ENCODE data around the gene SND1.

The SND1 gene

DNA sequence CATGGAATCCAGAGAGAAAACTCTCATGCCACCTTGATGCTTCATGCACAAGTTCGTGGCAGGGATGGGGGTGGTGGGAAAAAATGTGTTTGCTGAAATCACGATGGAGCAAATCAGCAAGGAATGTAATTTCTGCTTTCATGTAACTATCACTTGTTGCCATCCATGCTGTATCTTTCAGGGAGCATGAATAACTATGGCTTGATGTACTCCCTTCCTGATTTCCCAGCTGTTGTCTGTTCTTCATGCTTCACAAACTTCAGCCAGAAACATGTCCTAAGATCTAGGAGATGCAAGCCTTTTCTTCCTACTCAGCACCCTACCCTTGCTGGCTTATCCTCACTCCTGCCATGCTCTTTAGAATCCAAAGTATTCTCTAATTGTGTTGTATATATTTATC is 315.3 kb downstream of the SND1 start:
- Histone ChIP-seq H3K9ac (ENCODE audit: low read length in 5 of 5) (no peak overlapping the region), H3K9me3 (ENCODE audit: control insufficient read depth in 5 of 5, low read length in 5 of 5) (no peaks in the 10 kb centered on the region), H3K27me3 (ENCODE audit: control insufficient read depth in 5 of 5, insufficient read depth in 4 of 5, low read length in 5 of 5) (no peaks in the 10 kb centered on the region), H3K36me3 (ENCODE audit: control insufficient read depth in 5 of 5, insufficient read depth in 5 of 5, low read length in 5 of 5) (peaks cover 0 to 3% (median 0%) of the 10 kb centered on the region in 5 donors), H3K4me1 (ENCODE audit: control insufficient read depth in 5 of 5, insufficient read depth in 5 of 5, low read length in 5 of 5) (peaks cover 0 to 6% (median 0%) of the 10 kb centered on the region in 5 donors), H3K27ac (ENCODE audit: low read depth, low read length) (no peak overlapping the region), H3K4me3 (ENCODE audit: low read depth in 1 of 5, low read length in 5 of 5) (no peak overlapping the region)

DNA sequence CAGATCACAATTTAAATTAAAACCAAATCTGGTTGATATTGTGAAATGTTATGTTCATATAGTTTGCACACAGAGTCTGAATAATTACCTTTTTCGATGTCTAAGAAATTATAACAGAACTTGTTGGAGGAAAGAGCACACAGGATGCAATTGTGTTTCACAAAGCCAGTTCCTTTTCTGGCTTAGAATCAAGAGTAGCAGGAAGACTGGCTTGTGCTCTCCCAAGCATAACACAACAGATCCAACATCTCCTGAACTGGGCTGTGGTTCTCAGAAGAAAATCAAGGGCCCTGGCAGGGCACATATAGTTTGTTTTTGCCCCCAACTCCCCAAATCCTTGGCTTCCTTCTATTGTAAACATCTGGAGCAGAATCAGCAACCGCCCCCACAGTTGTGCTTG is 316.6 kb downstream of the SND1 start:
- Histone ChIP-seq H3K4me1 (ENCODE audit: control insufficient read depth in 5 of 5, insufficient read depth in 5 of 5, low read length in 5 of 5) (peaks cover 0 to 6% (median 0%) of the 10 kb centered on the region in 5 donors), H3K27ac (ENCODE audit: low read depth, low read length) (no peak overlapping the region), H3K36me3 (ENCODE audit: control insufficient read depth in 5 of 5, insufficient read depth in 5 of 5, low read length in 5 of 5) (peaks cover 0 to 3% (median 0%) of the 10 kb centered on the region in 5 donors), H3K9ac (ENCODE audit: low read length in 5 of 5) (no peak overlapping the region), H3K9me3 (ENCODE audit: control insufficient read depth in 5 of 5, low read length in 5 of 5) (no peaks in the 10 kb centered on the region), H3K4me3 (ENCODE audit: low read depth in 1 of 5, low read length in 5 of 5) (no peak overlapping the region), H3K27me3 (ENCODE audit: control insufficient read depth in 5 of 5, insufficient read depth in 4 of 5, low read length in 5 of 5) (no peaks in the 10 kb centered on the region)

- Histone ChIP-seq H3K4me3 (ENCODE audit: low read depth in 1 of 5, low read length in 5 of 5) (no peak overlapping the region), H3K9ac (ENCODE audit: low read length in 5 of 5) (no peak overlapping the region), H3K4me1 (ENCODE audit: control insufficient read depth in 5 of 5, insufficient read depth in 5 of 5, low read length in 5 of 5) (peaks cover 0 to under 1% (median 0%) of the 10 kb centered on the region in 5 donors), H3K36me3 (ENCODE audit: control insufficient read depth in 5 of 5, insufficient read depth in 5 of 5, low read length in 5 of 5) (peaks cover 0 to 5% (median 0%) of the 10 kb centered on the region in 5 donors), H3K27ac (ENCODE audit: low read depth, low read length) (no peak overlapping the region), H3K27me3 (ENCODE audit: control insufficient read depth in 5 of 5, insufficient read depth in 4 of 5, low read length in 5 of 5) (no peaks in the 10 kb centered on the region), H3K9me3 (ENCODE audit: control insufficient read depth in 5 of 5, low read length in 5 of 5) (no peaks in the 10 kb centered on the region)
These were observed 321.8 kb downstream of the SND1 start for GRCh38 chr7:127973832-127974231.

DNA sequence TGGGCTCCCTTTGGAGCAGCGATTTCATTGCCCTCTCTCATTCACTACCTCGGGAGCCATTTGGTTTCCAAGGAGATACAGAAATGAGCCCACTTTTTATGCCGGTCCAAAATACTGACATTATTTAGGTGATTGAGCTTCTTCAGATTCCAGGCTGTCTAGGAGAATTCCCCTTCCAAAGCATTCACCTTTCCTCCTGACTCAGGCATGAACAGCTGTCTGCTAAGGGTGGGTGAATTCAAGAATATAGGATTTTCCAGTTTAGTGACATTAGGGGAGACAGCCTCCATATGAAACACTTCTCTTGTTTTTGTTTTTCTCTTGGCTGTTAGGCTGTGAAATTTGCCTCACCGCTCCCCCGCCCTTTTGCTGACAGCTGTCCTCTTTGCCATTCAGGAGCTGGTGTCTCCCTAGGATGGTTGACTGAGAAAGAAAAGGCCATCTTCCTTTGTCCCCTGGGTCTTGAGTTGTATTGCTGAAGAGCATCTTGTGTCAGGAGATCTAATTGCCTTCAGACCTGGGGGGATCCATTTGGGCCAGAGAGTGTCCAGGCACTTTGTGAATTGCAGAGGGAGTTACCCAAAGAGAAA is 322.5 kb downstream of the SND1 start:
- Histone ChIP-seq H3K4me1 (ENCODE audit: control insufficient read depth in 5 of 5, insufficient read depth in 5 of 5, low read length in 5 of 5) (no peaks in the 10 kb centered on the region), H3K27ac (ENCODE audit: low read depth, low read length) (no peak overlapping the region), H3K4me3 (ENCODE audit: low read depth in 1 of 5, low read length in 5 of 5) (no peak overlapping the region), H3K27me3 (ENCODE audit: control insufficient read depth in 5 of 5, insufficient read depth in 4 of 5, low read length in 5 of 5) (no peaks in the 10 kb centered on the region), H3K9me3 (ENCODE audit: control insufficient read depth in 5 of 5, low read length in 5 of 5) (peaks cover 0 to 4% (median 0%) of the 10 kb centered on the region in 5 donors), H3K36me3 (ENCODE audit: control insufficient read depth in 5 of 5, insufficient read depth in 5 of 5, low read length in 5 of 5) (peaks cover 0 to 5% (median 0%) of the 10 kb centered on the region in 5 donors), H3K9ac (ENCODE audit: low read length in 5 of 5) (no peak overlapping the region)

DNA sequence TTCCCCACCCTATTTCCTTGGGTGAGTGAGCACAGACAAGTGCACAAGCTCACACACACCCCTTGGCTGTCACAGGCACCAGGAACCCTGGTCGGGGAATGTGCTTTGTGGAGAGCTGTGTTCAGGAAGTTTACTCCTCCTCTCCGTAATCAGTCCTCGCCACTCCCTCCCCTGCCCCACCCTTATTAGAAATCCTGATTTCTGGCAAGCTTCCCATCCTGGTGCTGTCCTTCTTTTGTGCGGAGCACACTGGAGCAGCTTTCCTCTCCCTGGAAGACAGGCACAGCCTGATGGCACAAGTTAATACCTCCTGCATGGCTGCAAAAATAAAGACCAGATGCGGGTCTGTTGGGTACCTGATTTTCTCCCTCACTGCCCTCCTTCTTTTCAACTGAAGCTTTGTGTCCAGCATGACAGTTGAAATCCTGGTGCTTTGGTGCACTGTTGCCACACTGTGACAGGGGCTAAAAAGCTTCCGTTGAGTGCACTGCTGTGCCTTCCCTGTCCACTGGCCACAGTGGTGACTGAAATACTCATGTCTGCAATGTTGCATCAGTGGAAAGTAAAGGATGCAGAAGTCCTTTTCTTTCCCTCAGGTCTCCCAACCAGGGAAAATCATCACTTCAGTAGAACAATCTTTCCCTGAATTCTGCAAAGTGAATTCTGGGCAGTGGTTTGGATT is 324.2 kb downstream of the SND1 start:
- no peak overlapping the region for H3K9ac ChIP-seq (ENCODE audit: low read length in 5 of 5)
- peaks cover 0 to 4% (median 0%) of the 10 kb centered on the region in 5 donors for H3K9me3 ChIP-seq (ENCODE audit: control insufficient read depth in 5 of 5, low read length in 5 of 5)
- peaks cover 0 to 5% (median 0%) of the 10 kb centered on the region in 5 donors for H3K36me3 ChIP-seq (ENCODE audit: control insufficient read depth in 5 of 5, insufficient read depth in 5 of 5, low read length in 5 of 5)
- no peak overlapping the region for H3K4me3 ChIP-seq (ENCODE audit: low read depth in 1 of 5, low read length in 5 of 5)
- no peaks in the 10 kb centered on the region for H3K4me1 ChIP-seq (ENCODE audit: control insufficient read depth in 5 of 5, insufficient read depth in 5 of 5, low read length in 5 of 5)
- no peaks in the 10 kb centered on the region for H3K27me3 ChIP-seq (ENCODE audit: control insufficient read depth in 5 of 5, insufficient read depth in 4 of 5, low read length in 5 of 5)
- no peak overlapping the region for H3K27ac ChIP-seq (ENCODE audit: low read depth, low read length)

DNA sequence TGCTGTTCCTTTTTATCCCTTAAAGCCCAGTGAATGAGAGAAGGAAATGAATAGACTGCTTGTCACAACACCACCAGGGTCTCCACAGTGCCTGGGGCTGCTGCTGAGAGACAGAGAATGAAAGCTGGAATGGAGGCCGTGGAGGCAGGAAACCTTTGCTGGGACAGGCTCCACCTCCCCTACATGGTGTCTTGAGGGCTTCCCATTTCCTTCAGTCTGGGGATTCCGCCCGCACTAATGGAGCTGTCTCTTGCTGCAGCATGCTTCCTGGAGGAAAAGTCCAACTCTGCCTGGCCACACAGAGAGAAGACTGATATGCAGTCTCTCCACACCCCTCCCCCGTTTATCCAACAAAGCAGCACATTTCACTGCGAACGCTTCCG is 324.7 kb downstream of the SND1 start:
- Histone ChIP-seq H3K4me3 (ENCODE audit: low read depth in 1 of 5, low read length in 5 of 5) (no peak overlapping the region), H3K27me3 (ENCODE audit: control insufficient read depth in 5 of 5, insufficient read depth in 4 of 5, low read length in 5 of 5) (no peaks in the 10 kb centered on the region), H3K9me3 (ENCODE audit: control insufficient read depth in 5 of 5, low read length in 5 of 5) (peaks cover 0 to 4% (median 0%) of the 10 kb centered on the region in 5 donors), H3K9ac (ENCODE audit: low read length in 5 of 5) (no peak overlapping the region), H3K27ac (ENCODE audit: low read depth, low read length) (no peak overlapping the region), H3K4me1 (ENCODE audit: control insufficient read depth in 5 of 5, insufficient read depth in 5 of 5, low read length in 5 of 5) (no peaks in the 10 kb centered on the region), H3K36me3 (ENCODE audit: control insufficient read depth in 5 of 5, insufficient read depth in 5 of 5, low read length in 5 of 5) (peaks cover 0 to 5% (median 0%) of the 10 kb centered on the region in 5 donors)

DNA sequence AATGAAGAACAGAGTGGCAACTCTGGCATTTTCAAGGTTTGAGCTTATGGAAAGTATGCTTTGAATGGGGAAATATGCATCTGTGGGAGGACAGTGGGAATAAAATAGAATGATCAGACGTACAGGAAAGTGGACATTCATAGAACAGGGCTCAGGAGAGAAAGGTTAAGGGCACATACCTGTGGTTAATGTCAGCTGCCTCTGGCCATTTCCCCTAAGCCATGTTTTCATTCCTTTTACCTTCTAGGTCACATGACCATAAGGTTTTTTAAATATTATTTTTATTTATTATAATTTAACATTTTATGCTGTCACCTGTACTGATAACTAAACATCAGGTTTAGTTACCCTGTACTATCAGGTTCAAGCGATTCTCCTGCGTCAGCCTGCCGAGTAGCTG is 326.4 kb downstream of the SND1 start:
- Histone ChIP-seq H3K4me1 (ENCODE audit: control insufficient read depth in 5 of 5, insufficient read depth in 5 of 5, low read length in 5 of 5) (no peaks in the 10 kb centered on the region), H3K27me3 (ENCODE audit: control insufficient read depth in 5 of 5, insufficient read depth in 4 of 5, low read length in 5 of 5) (no peaks in the 10 kb centered on the region), H3K36me3 (ENCODE audit: control insufficient read depth in 5 of 5, insufficient read depth in 5 of 5, low read length in 5 of 5) (peaks cover 0 to 5% (median 0%) of the 10 kb centered on the region in 5 donors), H3K4me3 (ENCODE audit: low read depth in 1 of 5, low read length in 5 of 5) (no peak overlapping the region), H3K27ac (ENCODE audit: low read depth, low read length) (no peak overlapping the region), H3K9me3 (ENCODE audit: control insufficient read depth in 5 of 5, low read length in 5 of 5) (peaks cover 0 to 4% (median 0%) of the 10 kb centered on the region in 5 donors), H3K9ac (ENCODE audit: low read length in 5 of 5) (no peak overlapping the region)

- Histone ChIP-seq H3K4me3 (ENCODE audit: low read depth in 1 of 5, low read length in 5 of 5) (no peak overlapping the region), H3K9me3 (ENCODE audit: control insufficient read depth in 5 of 5, low read length in 5 of 5) (peaks cover 0 to 4% (median 0%) of the 10 kb centered on the region in 5 donors), H3K9ac (ENCODE audit: low read length in 5 of 5) (no peak overlapping the region), H3K27me3 (ENCODE audit: control insufficient read depth in 5 of 5, insufficient read depth in 4 of 5, low read length in 5 of 5) (no peaks in the 10 kb centered on the region), H3K4me1 (ENCODE audit: control insufficient read depth in 5 of 5, insufficient read depth in 5 of 5, low read length in 5 of 5) (no peaks in the 10 kb centered on the region), H3K27ac (ENCODE audit: low read depth, low read length) (no peak overlapping the region), H3K36me3 (ENCODE audit: control insufficient read depth in 5 of 5, insufficient read depth in 5 of 5, low read length in 5 of 5) (peaks cover 0 to 5% (median 0%) of the 10 kb centered on the region in 5 donors)
These were observed 327.2 kb downstream of the SND1 start for GRCh38 chr7:127979113-127979727.

- Histone ChIP-seq H3K9ac (ENCODE audit: low read length in 5 of 5) (no peak overlapping the region), H3K9me3 (ENCODE audit: control insufficient read depth in 5 of 5, low read length in 5 of 5) (peaks cover 0 to 4% (median 0%) of the 10 kb centered on the region in 5 donors), H3K36me3 (ENCODE audit: control insufficient read depth in 5 of 5, insufficient read depth in 5 of 5, low read length in 5 of 5) (peaks cover 0 to 5% (median 0%) of the 10 kb centered on the region in 5 donors), H3K27ac (ENCODE audit: low read depth, low read length) (no peak overlapping the region), H3K4me3 (ENCODE audit: low read depth in 1 of 5, low read length in 5 of 5) (no peak overlapping the region), H3K27me3 (ENCODE audit: control insufficient read depth in 5 of 5, insufficient read depth in 4 of 5, low read length in 5 of 5) (no peaks in the 10 kb centered on the region), H3K4me1 (ENCODE audit: control insufficient read depth in 5 of 5, insufficient read depth in 5 of 5, low read length in 5 of 5) (no peaks in the 10 kb centered on the region)
These were observed 327.7 kb downstream of the SND1 start for GRCh38 chr7:127979728-127980126.

DNA sequence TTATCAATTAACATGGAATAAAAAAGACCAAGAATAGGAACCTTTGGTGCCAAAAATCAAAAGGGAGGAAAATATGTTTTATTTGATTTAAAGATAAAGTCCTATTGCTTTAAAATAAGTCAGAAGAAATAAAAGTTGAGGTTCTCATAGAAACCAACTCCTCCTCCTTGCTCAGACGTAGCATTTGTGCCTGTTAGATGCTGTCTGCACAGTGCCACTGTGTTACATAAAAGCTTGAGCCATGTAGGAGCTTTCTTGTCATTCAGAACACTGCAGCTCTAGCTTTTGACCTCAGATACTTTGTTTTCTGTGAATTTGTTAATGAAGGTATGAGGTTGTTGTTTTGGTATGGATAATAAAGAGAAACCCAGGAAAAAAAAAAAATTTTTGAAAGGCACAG is 328.9 kb downstream of the SND1 start:
- no peak overlapping the region for H3K27ac ChIP-seq (ENCODE audit: low read depth, low read length)
- no peak overlapping the region for H3K9ac ChIP-seq (ENCODE audit: low read length in 5 of 5)
- no peak overlapping the region for H3K4me3 ChIP-seq (ENCODE audit: low read depth in 1 of 5, low read length in 5 of 5)

More for the DNA sequence above, 328.9 kb downstream of the SND1 start:
- peaks cover 0 to 8% (median 0%) of the 10 kb centered on the region in 5 donors for H3K4me1 ChIP-seq (ENCODE audit: control insufficient read depth in 5 of 5, insufficient read depth in 5 of 5, low read length in 5 of 5)
- H3K36me3 ChIP-seq (ENCODE audit: control insufficient read depth in 5 of 5, insufficient read depth in 5 of 5, low read length in 5 of 5) = peaks cover 0 to 5% (median 0%) of the 10 kb centered on the region in 5 donors
- H3K9me3 ChIP-seq (ENCODE audit: control insufficient read depth in 5 of 5, low read length in 5 of 5) = peaks cover 0 to 4% (median 0%) of the 10 kb centered on the region in 5 donors
- H3K27me3 ChIP-seq (ENCODE audit: control insufficient read depth in 5 of 5, insufficient read depth in 4 of 5, low read length in 5 of 5) = no peaks in the 10 kb centered on the region
